ENCODE measurements around the gene ARHGAP24. TPM values are rescaled to one million over a fixed set of nuclear protein-coding genes. Genes with fewer than 3 reads are reported as not detected.

ARHGAP24 gene
- total RNA-seq, 2 experiments from 2014 or later = 0.30 to 0.53 TPM

DNA sequence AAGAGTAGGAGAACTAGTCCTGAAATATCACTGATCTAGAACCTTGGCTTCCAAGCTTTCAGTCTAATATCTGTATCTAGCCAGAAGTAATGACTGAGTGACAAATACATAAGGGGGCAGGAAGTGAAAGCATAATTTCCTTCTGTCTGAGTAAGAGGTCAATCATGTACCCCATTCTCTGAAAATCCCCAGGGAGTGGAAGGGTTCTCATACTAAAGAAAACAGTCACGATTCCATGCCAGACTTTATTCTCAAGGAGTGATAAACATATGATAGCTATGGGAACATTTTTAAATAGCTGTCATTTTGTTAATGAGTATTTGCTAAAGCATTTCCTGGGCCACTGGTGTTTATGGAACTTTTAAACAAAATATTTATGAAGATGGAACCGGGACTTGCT, 308.5 kb downstream of the ARHGAP24 start:
- TF ChIP-seq, protein P1, sequence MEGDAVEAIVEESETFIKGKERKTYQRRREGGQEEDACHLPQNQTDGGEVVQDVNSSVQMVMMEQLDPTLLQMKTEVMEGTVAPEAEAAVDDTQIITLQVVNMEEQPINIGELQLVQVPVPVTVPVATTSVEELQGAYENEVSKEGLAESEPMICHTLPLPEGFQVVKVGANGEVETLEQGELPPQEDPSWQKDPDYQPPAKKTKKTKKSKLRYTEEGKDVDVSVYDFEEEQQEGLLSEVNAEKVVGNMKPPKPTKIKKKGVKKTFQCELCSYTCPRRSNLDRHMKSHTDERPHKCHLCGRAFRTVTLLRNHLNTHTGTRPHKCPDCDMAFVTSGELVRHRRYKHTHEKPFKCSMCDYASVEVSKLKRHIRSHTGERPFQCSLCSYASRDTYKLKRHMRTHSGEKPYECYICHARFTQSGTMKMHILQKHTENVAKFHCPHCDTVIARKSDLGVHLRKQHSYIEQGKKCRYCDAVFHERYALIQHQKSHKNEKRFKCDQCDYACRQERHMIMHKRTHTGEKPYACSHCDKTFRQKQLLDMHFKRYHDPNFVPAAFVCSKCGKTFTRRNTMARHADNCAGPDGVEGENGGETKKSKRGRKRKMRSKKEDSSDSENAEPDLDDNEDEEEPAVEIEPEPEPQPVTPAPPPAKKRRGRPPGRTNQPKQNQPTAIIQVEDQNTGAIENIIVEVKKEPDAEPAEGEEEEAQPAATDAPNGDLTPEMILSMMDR (IDR thresholded peaks at IDR 0.05) = no peak
- no peak overlapping the region for H3K4me3 ChIP-seq (ENCODE audit: low read length)
- DNase-seq (no peak), ATAC-seq (ENCODE audit: poor library complexity) (no peak)
- H3K4me1 ChIP-seq (ENCODE audit: insufficient read depth, low read length) = no peaks in the 10 kb centered on the region
- Mint-ChIP-seq H3K27ac (no peak overlapping the region), H3K4me3 (no peak overlapping the region), H3K9me3 (no peaks in the 10 kb centered on the region), H3K4me1 (ENCODE audit: low read depth) (no peaks in the 10 kb centered on the region), H3K36me3 (ENCODE audit: low read depth) (no peaks in the 10 kb centered on the region), H3K27me3 (no peaks in the 10 kb centered on the region)
- intact Hi-C loops (cut with DNase I, micrococcal nuclease) = no loop called here
- ChIA-PET POLR2A (interaction anchor here (1.3 kb wide), 1 partner anchor 21 kb away, joined by 3 read pairs; no protein-coding TSS in a partner anchor), CTCF (no interaction called here)
- H3K36me3 ChIP-seq (ENCODE audit: insufficient read depth, low read length) = no peaks in the 10 kb centered on the region
- H3K27me3 ChIP-seq (ENCODE audit: control insufficient read depth in 1 of 2, insufficient read depth in 2 of 2, low read length in 2 of 2) = no peaks in the 10 kb centered on the region
- no peak overlapping the region for H3K27ac ChIP-seq (ENCODE audit: low read depth in 1 of 2, low read length in 2 of 2)
- no peaks in the 10 kb centered on the region for H3K9me3 ChIP-seq (ENCODE audit: control insufficient read depth in 1 of 2, insufficient read depth in 1 of 2, low read length in 2 of 2)

DNA sequence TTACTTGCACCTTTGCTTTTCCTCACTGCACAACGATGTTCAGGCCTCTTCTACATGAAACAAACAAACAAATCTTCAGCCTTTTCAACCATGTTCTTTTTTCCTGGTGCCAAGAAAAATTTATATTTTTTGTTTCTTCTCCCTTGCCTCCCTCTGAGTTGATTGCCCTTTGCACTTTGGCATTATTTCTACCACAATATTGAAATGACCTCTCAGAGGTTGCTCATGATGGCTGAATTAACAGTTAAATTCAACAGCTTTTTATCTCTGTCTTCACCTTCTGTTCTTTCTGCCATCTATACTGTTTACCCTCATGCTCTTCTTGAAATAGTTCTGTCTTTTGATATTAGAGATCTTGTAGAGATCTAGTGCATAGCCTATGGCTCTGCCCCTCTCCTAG, 308.9 kb downstream of the ARHGAP24 start:
- no peaks in the 10 kb centered on the region for H3K27me3 Mint-ChIP-seq
- H3K4me1 Mint-ChIP-seq (ENCODE audit: low read depth) = no peaks in the 10 kb centered on the region
- Histone ChIP-seq H3K36me3 (ENCODE audit: insufficient read depth, low read length) (no peaks in the 10 kb centered on the region), H3K4me3 (ENCODE audit: low read length) (no peak overlapping the region), H3K27me3 (ENCODE audit: control insufficient read depth in 1 of 2, insufficient read depth in 2 of 2, low read length in 2 of 2) (no peaks in the 10 kb centered on the region), H3K27ac (ENCODE audit: low read depth in 1 of 2, low read length in 2 of 2) (no peak overlapping the region), H3K4me1 (ENCODE audit: insufficient read depth, low read length) (no peaks in the 10 kb centered on the region), H3K9me3 (ENCODE audit: control insufficient read depth in 1 of 2, insufficient read depth in 1 of 2, low read length in 2 of 2) (no peaks in the 10 kb centered on the region)
- intact Hi-C loops (cut with DNase I, micrococcal nuclease) = no loop called here
- CTCF ChIA-PET = no interaction called here
- TF ChIP-seq, protein P1 (IDR thresholded peaks at IDR 0.05) = no peak
- POLR2A ChIA-PET = interaction anchor here (1.3 kb wide), 1 partner anchor 22 kb away, joined by 3 read pairs; no protein-coding TSS in a partner anchor
- DNase-seq (no peak), ATAC-seq (ENCODE audit: poor library complexity) (no peak)
- no peaks in the 10 kb centered on the region for H3K9me3 Mint-ChIP-seq
- H3K4me3 Mint-ChIP-seq = no peak overlapping the region
- H3K36me3 Mint-ChIP-seq (ENCODE audit: low read depth) = no peaks in the 10 kb centered on the region
- H3K27ac Mint-ChIP-seq = no peak overlapping the region

DNA sequence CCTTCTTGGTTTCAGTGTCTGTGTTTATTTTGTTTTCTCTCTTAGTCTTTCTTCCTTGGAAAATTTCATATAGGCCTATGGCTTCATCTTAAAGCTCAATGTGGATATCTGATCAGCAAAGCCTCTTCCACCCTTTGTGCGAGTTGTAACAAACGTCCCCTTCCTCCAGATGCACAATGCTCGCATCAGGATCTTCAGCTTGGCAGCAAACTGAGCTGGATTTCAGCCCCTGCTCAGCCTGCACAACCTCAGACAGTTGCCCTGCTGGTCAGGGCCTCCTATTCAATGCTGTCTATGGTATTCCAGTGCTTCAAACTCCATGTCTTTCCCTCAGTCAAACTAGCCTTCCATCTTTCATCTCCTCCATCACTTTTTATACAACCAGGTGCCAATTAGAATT, 309.4 kb downstream of the ARHGAP24 start:
- TF ChIP-seq, protein P1 (IDR thresholded peaks at IDR 0.05) = no peak
- Mint-ChIP-seq H3K4me1 (ENCODE audit: low read depth) (no peaks in the 10 kb centered on the region), H3K9me3 (no peaks in the 10 kb centered on the region), H3K27me3 (no peaks in the 10 kb centered on the region), H3K36me3 (ENCODE audit: low read depth) (no peaks in the 10 kb centered on the region), H3K4me3 (no peak overlapping the region), H3K27ac (no peak overlapping the region)
- no peaks in the 10 kb centered on the region for H3K36me3 ChIP-seq (ENCODE audit: insufficient read depth, low read length)
- CTCF ChIA-PET = no interaction called here
- ATAC-seq (ENCODE audit: poor library complexity) = no peak
- no peak overlapping the region for H3K4me3 ChIP-seq (ENCODE audit: low read length)
- POLR2A ChIA-PET = interaction anchor here (1.3 kb wide), 1 partner anchor 22 kb away, joined by 3 read pairs; no protein-coding TSS in a partner anchor
- DNase-seq = no peak
- H3K4me1 ChIP-seq (ENCODE audit: insufficient read depth, low read length) = no peaks in the 10 kb centered on the region
- H3K27ac ChIP-seq (ENCODE audit: low read depth in 1 of 2, low read length in 2 of 2) = no peak overlapping the region
- intact Hi-C loops (cut with DNase I, micrococcal nuclease) = no loop called here
- H3K27me3 ChIP-seq (ENCODE audit: control insufficient read depth in 1 of 2, insufficient read depth in 2 of 2, low read length in 2 of 2) = no peaks in the 10 kb centered on the region
- H3K9me3 ChIP-seq (ENCODE audit: control insufficient read depth in 1 of 2, insufficient read depth in 1 of 2, low read length in 2 of 2) = no peaks in the 10 kb centered on the region

Data from CD4-positive, alpha-beta T cell (primary cell).